Measurements from ENCODE around the gene ZCCHC7. TPM values are rescaled to one million over a fixed set of nuclear protein-coding genes. Genes with fewer than 3 reads are reported as not detected.

ZCCHC7 gene
- total and polyA plus RNA-seq, 2 of the 8 experiments (the other 6 are each of a cell fraction or from before 2014, with no cell fraction given), result 12.2 to 27.5 TPM

DNA sequence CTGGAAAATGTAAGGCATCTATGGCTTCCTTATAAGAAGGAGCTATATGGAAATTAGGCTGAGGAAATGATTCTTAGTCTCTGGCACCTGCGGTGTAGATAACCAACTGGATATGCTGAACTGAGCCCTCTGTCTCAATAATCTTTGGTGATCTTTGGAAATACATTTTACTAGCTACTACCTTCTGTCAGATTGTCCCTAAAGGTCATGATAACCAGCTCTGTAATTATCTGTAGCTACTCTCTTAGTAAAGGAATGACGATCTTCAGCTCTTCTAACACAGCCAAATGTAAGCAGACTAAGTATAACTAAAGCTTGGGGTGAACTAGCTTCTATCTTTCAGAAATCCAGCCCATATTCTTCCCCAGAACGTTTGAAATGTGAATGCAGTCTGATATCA is 177.2 kb downstream of the ZCCHC7 start:
- Histone ChIP-seq H3K27me3 (replicated peaks in 1 of 4; ENCODE audit: control insufficient read depth in 3 of 4, extremely low read depth in 1 of 4, insufficient read depth in 3 of 4, low read length in 3 of 4) (no peaks in the 10 kb centered on the region; a peak in 1 of 7 replicates), H2AFZ (ENCODE audit: low read length) (no peak overlapping the region), H2AK5ac (ENCODE audit: low read depth, low read length) (no peak overlapping the region), H3K18ac (ENCODE audit: extremely low read depth, low read length) (no peak overlapping the region), H3K9me3 (ENCODE audit: insufficient read depth in 2 of 2, low read depth in 1 of 2, low read length in 1 of 2) (no peaks in the 10 kb centered on the region), H2BK12ac (ENCODE audit: low read depth, low read length) (no peak overlapping the region), H3K23me2 (ENCODE audit: low read depth, low read length) (no peaks in the 10 kb centered on the region; the same call in 1 of the 2 replicates), H3K36me3 (ENCODE audit: control insufficient read depth in 2 of 4, insufficient read depth in 4 of 4, low read length in 3 of 4) (no peaks in the 10 kb centered on the region), H3K4ac (replicated peaks; ENCODE audit: insufficient read length, low read depth, low read length) (no peak overlapping the region), H3K23ac (ENCODE audit: insufficient read length) (no peak overlapping the region), H3K4me2 (ENCODE audit: insufficient read depth in 1 of 2, low read depth in 2 of 2, low read length in 2 of 2) (no peak overlapping the region), H3K79me2 (ENCODE audit: control insufficient read depth in 1 of 2, insufficient read depth in 2 of 2, low read length in 2 of 2) (no peaks in the 10 kb centered on the region), H2BK20ac (ENCODE audit: low read length) (no peak overlapping the region), H3K9ac (replicated peaks in 1 of 4; ENCODE audit: extremely low read depth in 1 of 4, low read depth in 3 of 4, low read length in 3 of 4) (no peak overlapping the region), H2BK15ac (ENCODE audit: low read length) (no peak overlapping the region), H3K4me1 (replicated peaks in 1 of 4; ENCODE audit: control insufficient read depth in 3 of 4, insufficient read depth in 4 of 4, low read length in 3 of 4) (peaks cover 0 to 3% (median 1%) of the 10 kb centered on the region in 4 experiments; a peak in 2 of 7 replicates), H3K4me3 (ENCODE audit: extremely low read depth in 1 of 4, insufficient read depth in 2 of 4, low read depth in 3 of 4, low read length in 4 of 4) (no peak overlapping the region), H4K20me1 (replicated peaks in 1 of 2; ENCODE audit: control insufficient read depth in 1 of 2, insufficient read depth in 2 of 2, low read length in 2 of 2) (peaks cover 0 to 3% of the 10 kb centered on the region in 2 experiments), H4K91ac (replicated peaks; ENCODE audit: insufficient read length, low read length) (no peak overlapping the region), H3K27ac (ENCODE audit: low read depth, low read length) (no peak overlapping the region), H2BK120ac (replicated peaks; ENCODE audit: low read depth, low read length) (no peak overlapping the region), H4K5ac (ENCODE audit: insufficient read length, low read depth, low read length) (no peak overlapping the region), H4K8ac (ENCODE audit: extremely low read depth, insufficient read depth, low read length) (no peak overlapping the region), H3K79me1 (ENCODE audit: low read depth, low read length) (no peaks in the 10 kb centered on the region), H3K14ac (ENCODE audit: insufficient read length) (no peak overlapping the region), H2BK5ac (ENCODE audit: low read depth, low read length) (no peak overlapping the region), H3K56ac (replicated peaks; ENCODE audit: insufficient read length, low read depth, low read length) (no peak overlapping the region)
- no peak for DNase-seq (ENCODE audit: low read depth in 1 of 2, low spot score in 2 of 2)
- ChIA-PET CTCF (ENCODE audit: partially characterized antibody) (interaction anchor here (0.6 to 1.6 kb wide), 11 partner anchors 10 to 308 kb away, joined by 3 to 5 read pairs (median 3); no protein-coding TSS in a partner anchor), POLR2A (ENCODE audit: partially characterized antibody) (interaction anchor here (0.9 kb wide), 1 partner anchor 11 kb away, joined by 3 read pairs; no protein-coding TSS in a partner anchor)
- TF ChIP-seq CEBPB (IDR thresholded peaks at IDR 0.05; ENCODE audit: low read depth, low read length) (no peak), SAP30 (IDR thresholded peaks at IDR 0.05; ENCODE audit: insufficient read depth, insufficient replicate concordance, low read length) (no peak), GABPA (IDR thresholded peaks at IDR 0.05; ENCODE audit: borderline replicate concordance, insufficient read depth, low read length) (no peak)
- 86% methylated on average over 3 of the region's 3 CpGs; no CpG with 5 or more reads in 1 of the 2 experiments for WGBS, 2 experiments (ENCODE audit: extremely low coverage in 1 of 2, insufficient coverage in 1 of 2, insufficient read length in 1 of 2, insufficient replicate concordance in 2 of 2, low coverage in 1 of 2, low lambda C conversion rate in 2 of 2, missing lambda C conversion rate in 1 of 2)
- no peak for FAIRE-seq
